Activated CD4-positive, alpha-beta T cell treated with anti-CD3 and anti-CD28 coated beads for 4 hours (primary cell): ENCODE data around the gene CROCC.
"Not testable (repeated sequence)": the region's sequence is repeated elsewhere in the genome, so short reads cannot be mapped to it uniquely, and the experiment has no call there.

Experiments used
- DNase-seq, 2 donors: peaks; one replicate each; pipeline ENCODE4 v3.0.0-alpha.2; 2020

CROCC gene

DNA sequence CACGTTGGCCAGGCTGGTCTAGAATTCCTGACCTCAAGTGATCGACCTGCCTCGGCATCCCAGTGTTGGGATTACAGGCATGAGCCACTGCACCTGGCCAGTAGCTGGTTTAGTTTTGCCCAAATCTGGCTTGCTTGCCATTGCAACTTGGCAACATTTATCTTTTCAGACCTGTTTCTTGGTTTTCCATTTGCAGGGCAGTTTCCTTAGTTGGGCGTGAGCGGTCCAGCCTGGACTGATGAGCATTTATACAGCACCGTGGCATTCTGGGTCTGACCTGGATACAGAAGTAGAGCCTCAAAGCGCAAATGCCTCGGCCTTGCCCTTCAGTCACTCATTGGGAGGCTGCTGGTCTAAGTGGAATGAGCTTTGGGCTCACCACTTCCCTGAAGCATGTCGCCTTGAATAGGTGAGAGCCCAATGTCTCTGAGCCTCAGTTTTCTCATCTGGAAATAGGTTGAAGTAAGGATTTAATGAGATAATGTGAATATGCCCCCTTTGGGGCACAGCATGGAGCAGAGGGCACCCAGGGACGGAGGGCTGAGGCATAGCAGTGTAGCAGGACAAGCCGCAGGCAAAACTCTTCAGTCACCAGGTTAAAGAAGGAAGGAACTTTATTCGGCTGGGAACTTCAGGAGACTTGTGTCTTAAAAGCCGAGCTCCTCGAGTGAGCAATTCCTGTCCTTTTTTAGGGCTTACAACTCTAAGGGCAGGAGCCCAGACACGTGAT is 2.6 kb upstream of the CROCC start:
- not testable (repeated sequence) for DNase-seq

DNA sequence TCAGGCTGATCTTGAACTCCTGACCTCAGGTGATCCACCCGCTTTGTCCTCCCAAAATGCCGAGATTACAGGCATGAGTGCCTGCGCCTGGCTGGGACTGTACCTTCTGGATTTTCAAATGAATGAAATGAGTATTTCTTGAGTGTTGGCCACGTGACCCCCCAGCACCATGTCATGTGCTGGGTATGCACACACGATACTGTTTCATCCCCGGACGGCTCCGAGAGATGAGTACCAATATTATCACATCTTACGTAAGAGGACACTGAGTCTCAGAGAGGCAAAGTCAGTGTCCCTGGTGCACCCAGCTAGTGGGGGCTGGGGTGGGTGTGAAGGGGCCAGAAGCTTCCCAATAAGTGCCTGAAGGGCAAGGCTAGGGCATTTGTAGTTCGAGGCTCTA is 780 bp upstream of the CROCC start:
- no peak for DNase-seq

DNA sequence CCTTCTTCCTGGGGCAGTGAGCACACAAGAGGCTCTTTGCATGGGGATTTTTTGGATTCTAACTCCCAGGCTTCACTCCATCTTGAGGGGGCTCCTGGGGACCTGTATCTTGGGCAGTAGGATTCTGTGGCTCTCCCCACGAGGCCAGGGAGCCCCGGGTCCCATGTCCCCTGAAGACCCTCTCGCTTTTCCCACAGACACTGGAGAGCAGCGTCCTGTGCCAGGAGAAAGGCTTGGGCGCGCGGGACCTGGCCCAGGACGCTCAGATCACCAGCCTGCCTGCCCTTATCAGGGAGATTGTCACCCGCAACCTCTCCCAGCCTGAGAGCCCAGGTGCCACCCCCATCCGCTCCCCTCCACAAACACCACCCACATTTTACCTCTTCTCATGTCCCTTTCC is 735 bp downstream of the CROCC start:
- DNase-seq, result no peak

DNA sequence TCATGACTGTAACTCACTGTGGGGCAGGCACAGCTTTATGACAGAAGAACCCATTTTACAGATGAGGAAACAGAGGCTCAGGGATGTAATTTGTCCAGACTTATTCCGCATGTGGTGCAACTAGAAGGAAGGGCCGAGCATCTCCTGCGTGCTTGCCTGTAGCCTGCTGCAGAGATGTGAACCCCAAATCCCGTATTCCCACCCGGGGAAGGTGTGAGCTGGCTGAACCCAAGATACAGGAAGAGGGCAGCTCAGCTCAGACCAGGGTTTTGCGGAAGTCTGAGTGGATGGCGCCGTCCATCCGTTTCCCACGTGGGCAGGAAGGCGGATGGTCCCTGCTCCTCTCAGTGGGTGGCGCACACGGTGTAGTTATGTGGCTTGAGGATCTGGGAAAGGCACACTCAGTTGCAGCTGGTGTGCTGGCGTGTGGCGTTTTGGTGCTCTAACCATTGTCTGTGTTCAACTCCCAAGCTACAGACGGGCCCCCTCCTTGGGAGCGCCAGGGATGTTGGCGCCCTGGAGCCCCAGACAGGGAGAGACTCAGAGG is 1.2 kb downstream of the CROCC start:
- DNase-seq, result no peak

DNA sequence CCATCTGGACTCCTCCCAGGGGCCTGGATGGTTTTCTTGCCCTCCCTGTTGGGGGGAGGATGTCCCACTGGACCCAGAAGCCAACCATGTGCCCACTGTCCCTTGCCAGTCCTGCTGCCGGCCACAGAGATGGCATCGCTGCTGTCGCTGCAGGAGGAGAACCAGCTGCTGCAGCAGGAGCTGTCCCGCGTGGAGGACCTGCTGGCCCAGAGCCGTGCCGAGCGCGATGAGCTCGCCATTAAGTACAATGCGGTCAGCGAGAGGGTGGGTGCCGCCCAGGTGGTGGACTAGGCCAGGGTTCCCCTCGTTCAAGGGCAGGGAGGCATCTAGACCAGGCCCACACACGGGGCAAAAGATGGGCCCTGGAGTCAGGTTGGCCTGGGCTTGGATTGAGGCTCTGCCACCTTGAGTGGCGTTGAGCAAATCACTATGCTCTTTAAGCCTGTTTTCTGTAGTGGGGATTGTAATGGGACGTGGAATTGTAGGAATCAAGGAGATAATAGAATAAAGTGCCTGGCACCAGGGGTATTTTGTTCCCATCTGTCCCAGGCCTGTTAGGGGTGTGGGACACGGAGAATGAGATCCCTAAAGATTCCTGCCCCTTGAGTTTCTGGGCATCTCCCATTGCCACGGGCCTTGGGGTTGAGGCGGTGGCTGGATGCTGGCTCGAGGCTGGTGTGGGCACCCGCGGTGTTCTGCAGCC is 2.6 kb downstream of the CROCC start:
- DNase-seq, result no peak

DNA sequence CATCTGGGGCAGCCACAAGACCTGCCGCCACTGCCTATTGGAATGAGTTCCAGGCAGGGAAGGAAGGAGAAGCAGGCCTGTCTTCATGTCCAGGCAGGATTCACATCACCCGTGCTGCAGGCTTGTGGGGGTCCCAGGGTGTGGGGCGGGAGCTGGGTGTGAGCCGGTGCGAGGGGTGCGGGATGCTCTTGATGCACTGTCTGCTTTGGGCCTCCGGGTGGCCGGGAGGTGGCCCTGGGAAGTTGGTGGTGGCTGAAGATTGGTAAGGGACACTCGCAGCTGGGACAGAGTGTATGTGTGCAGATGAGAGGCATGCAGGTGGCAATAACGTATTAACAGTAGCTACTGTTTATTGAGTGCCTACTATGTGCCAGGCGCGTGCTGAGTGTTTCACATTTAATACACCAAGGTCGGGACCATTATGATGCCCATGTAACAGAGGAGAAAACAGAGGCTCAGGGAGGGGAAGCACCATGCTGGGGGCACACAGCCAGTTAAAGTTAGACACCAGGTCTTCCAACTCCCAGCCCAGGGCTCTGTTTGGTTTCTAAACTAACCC is 3.3 kb downstream of the CROCC start:
- no peak for DNase-seq

DNA sequence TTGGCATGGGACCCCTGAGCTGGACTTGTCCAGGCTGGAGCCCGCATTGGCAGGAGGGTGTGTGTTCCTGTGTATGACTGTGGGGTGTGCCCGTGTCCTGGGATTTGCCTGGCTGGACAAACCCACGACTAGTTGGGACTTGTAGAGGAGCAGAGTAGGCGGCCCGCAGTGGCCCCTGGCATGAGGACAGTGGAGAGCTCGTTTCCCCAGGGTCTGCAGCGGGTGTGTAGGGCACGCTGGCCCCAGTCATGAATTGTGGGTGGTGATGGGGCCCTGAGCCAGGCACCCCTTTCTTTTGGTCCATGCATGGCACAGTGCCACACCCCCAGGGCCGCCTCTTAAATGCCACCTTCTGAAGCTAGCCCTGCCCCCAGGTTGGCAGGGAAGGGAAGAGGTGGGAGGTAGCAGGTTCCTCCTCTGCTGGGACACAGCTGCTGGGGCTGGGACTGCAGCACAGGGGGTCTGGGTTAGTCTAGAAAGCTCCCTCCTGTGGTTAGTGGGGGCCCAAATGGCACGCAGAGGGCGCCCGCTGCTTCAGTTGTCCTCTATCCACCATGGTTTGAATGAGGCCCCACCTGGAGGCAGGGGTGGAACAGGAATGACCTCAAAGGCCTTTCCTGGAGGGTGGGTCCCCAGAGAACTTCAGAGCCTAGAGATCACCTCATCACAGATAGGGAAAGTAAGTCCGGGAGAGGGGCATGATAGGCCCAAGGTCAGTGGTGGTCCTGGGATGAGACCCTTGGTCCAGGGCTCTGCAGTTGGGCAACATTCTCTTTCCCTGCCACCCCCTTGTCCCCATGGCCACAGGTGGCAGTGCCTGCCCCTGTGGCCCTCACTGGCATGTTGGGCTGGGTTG is 4.1 kb downstream of the CROCC start:
- DNase-seq, result no peak

DNA sequence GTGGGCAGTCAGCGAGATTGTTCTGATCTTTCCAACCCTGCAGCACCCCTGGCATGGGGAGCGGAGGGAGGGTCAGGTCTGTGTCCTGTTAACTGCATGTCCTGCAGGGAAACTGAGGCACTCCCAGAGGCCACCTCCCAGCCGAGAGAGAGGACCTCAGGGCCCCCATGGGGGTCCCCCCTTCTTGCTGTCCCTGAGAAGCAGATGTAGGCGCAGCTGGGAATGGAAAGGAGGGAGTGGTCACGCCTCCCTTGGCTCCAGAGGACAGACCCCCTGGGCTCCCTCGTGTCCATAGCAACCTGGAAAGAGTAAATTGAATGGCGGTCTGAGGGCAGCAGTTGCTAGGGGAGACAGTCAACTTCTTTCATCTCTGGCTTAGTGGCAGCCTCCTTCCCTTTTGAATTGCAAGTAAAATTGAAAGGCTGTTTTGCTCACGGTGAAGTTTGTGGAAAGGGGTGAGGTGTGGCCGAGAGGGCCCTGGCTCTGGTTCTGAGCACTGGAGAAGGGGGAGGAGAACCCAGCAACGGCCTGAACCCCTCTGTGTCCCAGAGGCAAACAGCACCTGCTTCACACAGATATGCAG is 4.9 kb downstream of the CROCC start:
- no peak for DNase-seq

DNA sequence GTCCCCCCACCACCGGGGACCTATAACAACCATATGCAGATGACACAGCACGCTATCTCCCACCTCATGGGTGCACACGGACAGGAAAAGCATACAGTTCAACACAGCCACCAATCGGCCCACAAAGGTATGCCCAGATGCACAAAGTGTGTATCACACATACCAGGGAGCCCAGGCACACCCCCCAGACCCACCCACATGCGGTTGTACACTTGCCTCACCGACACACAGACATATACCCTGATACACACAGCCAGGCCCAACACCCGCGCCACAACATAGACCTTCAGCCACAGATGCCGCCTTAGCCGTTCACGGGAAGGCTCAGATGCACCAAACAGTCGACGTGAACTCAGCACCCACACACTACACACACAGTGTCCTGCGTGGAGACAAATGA is 5.5 kb downstream of the CROCC start:
- DNase-seq, result no peak

DNA sequence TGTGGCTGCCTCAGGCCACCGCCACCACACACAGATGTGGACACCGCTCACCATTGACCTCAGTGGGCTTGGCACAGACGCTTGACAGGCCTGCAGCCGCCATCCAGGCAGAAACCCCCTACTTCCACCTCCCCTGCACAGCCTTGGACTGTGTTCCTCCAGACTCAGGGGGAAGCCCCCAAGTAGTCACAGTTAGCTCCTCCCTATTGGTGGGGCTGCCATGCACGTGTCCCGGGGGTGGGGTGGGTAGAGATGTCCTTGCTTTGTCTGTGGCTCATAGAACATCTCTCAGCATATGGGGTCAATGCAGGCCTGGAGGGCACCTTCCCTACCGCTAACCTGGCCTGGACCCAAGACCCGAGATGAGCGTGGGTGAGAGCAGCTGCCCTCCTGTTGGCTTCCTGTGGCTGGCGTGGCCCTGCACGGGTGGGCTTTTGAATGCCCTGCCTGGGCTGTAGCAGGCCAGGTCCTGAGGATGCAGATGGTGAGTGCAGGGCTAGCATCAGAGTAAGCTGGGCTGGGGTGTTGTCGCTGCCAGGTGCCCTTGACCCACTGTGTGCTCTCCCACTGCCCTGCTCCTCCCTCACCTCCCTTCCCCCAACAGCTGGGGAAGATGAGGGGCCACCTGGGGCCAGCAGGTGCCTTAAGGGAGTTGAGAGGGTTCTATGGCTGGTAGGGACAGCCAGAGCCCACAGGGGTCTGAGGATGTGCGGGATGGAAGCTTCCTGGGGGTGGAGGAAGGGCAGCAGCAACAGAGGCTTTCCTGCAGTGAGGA is 6.2 kb downstream of the CROCC start:
- no peak for DNase-seq

DNA sequence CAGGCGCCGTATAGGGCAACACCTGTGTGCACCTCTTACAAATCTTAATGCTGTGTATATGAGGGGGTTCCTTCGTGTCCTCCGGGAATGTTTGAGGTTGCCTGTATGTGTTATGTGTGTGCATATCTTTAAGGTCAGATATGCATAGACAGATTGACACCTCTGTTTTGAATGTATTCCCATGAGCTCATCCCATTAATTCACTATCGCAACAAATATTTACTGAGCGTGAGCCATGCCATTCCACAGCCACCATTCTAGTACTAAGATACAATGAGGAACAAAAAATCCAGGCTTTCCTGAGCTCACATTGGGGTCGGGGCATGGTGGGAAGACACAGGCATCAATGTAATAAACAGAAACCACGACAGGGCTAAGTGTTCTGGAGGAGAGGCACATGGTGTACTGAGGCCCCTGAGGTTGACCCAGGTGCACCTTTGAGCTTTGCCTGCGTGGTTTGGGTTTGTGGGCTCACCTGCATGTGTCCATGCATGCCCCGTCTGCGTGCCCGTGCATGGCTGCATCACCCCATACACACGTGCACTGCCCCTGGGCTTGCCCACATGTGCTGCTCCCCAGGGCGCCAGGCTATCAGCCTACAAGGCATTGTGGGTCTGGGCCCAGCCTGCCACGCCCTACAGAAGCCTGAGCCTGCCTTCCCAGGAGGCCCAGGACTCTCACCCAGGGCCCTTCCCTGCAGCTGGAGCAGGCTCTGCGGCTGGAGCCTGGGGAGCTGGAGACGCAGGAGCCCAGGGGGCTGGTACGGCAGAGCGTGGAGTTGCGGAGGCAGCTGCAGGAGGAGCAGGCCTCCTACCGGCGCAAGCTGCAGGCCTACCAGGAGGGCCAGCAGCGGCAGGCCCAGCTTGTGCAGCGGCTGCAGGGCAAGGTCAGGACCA is 7.7 kb downstream of the CROCC start:
- DNase-seq, result not testable (repeated sequence)

DNA sequence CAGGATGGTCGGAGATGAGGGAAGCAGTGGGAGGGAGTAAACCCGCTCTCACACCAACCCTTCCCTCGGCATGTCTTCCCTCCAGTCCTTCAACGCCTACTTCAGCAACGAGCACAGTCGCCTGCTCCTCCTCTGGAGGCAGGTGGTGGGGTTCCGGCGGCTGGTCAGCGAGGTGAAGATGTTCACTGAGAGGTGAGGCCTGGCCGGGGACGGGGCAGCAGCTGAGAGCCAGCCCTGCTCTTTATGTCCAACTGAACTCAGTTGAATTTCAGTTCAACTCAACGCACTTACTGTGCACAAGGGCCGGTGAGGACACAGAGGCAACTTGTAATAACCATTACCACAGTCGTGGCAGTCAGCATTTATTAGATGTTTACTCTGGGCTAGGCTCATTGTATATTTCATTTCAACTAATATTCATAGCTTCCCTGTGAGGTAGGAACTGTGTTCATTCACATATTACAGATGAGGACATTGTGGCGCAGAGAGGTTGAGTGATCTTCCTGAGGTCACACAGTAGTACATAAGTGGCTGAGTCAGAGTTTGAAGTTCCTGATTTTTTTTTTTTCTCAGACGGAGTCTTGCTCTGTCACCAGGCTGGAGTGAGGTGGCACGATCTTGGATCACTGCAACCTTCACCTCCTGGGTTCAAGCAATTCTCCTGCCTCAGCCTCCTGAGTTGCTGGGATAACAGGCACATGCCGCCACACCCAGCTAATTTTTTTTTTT is 9.6 kb downstream of the CROCC start:
- DNase-seq, result not testable (repeated sequence)

DNA sequence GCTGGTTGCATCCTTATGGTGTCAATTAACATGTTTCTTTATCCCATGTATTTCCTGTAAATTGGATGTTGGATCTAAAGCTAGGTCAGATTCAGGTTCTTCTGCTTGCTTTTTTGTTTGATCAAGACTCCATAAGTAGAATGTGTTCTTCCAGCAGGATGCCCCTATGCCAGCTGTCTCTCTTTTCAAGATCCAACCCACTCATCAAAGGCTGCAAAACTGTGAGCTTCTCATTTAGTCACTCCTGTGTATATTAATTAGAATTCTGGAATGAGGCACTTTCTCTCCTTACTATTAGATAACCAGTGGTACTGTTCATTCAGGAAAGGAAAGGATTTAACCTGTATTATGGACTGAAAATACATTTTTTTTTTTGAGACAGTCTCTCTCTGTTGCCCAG is 12.2 kb downstream of the CROCC start:
- DNase-seq, result not testable (repeated sequence)

DNA sequence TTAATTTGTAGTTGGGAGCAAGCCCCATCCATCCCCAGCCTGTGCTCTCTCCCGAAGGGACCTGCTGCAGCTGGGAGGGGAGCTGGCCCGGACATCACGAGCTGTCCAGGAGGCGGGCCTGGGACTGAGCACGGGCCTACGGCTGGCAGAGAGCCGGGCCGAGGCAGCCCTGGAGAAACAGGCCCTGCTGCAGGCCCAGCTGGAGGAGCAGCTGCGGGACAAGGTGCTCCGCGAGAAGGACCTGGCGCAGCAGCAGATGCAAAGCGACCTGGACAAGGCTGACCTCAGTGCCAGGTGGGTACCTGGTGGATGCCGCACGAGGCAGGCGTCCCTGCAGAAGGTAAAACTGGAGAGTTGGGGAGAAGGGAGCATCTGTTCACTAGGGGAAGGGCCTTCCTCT is 14.8 kb downstream of the CROCC start:
- DNase-seq, result not testable (repeated sequence)

DNA sequence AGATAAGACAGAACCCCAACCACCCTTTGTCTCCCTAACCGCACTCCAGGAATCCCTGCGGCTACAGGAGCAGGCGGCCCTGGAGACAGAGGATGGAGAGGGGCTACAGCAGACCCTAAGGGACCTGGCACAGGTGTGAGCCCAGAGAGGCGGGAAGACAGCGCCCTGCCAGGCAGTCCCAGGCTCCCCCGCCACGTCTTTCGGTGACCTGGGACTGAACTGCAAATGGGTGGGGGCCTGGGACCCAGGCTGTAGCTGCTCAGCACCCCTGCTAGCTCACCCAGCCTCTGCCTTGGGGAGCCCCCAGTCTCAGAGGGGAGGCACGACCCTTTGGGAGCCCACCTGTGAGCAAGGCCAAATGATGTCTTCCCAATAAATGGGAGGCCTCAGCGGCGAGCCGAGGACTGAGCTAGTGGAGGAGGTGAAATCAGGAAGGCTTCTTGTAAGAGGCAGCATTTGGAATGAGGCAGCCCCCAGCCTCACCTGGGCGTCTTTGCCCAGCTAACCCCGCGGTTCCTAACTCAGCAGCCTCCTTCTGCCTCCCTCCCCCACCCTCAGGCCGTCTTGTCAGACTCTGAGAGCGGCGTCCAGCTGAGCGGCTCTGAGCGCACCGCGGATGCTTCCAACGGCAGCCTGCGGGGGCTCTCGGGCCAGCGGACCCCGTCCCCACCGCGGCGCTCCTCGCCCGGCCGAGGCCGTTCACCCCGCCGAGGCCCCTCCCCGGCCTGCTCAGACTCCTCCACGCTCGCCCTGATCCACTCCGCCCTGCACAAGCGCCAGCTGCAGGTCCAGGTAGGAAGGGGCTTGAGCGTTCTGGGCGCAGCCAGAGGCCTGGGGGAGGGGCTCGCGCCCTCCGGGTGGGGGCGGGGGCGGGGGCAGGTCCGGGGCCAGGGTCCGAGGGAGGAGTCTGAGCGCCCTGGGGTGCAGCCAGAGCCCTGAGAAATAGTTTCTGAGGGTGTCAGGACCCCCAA is 16.9 kb downstream of the CROCC start:
- DNase-seq, result no peak

DNA sequence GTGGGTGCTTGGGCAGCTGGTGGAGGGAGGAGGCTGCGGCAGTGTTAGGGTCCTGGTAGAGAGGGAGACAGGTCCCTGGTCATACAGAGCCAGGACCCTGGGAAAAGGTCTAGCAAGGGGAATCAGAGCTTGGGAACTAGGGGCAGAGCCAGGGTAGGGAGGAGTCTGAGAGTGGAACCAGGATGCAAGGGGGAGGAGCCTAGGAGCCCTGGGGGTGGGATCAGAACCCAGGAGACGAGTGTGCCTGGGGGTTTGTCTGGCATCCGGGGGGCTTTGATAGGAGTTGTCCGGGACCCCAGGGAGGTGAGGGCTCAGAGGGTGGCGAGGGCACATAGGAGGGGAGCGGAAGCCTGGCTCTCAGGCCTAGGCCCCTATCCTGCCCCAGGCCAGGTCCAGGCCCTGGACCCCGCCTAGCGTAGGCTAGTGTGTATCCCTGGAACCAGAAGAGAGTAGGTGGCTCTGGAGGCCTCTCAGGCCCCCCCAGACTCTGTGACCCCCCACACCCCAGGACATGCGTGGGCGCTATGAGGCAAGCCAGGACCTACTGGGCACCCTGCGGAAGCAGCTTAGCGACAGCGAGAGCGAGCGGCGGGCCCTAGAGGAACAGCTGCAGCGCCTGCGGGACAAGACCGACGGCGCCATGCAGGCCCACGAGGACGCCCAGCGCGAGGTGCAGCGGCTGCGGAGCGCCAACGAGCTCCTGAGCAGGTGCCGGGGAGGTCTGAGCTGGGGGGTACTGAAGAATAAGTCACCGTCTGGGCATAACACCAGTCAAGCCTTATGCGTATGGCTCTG is 17.9 kb downstream of the CROCC start:
- not testable (repeated sequence) for DNase-seq

DNA sequence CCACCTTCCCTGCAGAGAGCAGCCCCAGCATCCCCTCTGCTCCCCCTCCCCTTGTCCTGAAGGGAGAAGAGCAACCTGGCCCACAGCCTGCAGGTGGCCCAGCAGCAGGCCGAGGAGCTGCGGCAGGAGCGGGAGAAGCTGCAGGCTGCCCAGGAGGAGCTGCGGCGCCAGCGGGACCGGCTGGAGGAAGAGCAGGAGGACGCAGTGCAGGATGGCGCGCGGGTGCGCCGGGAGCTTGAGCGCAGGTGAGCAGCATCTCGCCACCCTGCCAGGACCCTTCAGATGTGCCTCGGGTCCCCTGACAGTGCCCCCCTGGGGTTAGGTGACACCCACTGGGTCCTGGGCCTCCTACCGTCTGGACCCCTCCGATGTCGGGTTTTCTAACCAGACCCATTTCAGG is 22.3 kb downstream of the CROCC start:
- DNase-seq, result no peak

DNA sequence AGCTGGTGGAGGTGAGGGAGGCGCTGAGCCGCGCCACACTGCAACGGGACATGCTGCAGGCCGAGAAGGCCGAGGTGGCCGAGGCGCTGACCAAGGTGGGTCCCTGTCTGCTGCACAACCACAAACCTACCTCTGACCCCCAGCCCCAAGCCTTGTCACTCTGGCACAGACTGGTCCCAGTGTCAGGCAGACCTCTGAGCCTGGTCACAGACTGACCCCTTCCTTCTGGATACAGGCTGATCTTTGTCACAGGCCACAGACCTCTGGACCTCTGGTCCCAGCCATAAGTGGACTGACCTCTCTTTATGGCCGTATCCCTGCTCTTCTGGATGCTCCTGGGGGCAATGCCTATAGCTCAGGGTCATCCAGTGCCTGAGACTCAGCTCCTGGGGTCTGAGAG is 23.8 kb downstream of the CROCC start:
- not testable (repeated sequence) for DNase-seq
